C1 segment of cervical spinal cord (tissue), 14 donors: Measurements from ENCODE around the gene SMC4.
"Not testable (repeated sequence)": the region's sequence is repeated elsewhere in the genome, so short reads cannot be mapped to it uniquely, and the experiment has no call there.

Experiments used
- DNase-seq, 14 donors: peaks; one replicate each; lab custom pipeline; 2025; lab: John Stamatoyannopoulos, UW

Gene SMC4

DNA sequence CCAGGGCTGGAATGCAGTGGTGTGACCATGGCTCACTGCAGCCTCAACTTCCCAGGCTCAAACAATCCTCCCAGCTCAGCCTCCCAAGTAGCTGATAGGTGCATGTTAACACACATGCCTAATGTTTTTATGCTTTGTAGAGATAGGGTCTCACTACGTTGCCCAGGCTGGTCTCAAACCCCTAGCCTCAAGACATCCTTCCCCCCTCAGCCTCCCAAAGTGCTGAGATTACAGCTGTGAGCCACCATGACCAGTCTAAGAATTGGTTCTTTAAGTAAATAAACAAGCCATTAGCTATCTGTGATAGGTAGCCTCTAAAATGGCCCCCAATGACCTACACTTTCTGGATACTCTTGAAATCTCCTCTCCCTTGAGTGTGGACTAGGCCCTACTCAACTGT is 46.4 kb downstream of the SMC4 start:
- DNase-seq: no peak

DNA sequence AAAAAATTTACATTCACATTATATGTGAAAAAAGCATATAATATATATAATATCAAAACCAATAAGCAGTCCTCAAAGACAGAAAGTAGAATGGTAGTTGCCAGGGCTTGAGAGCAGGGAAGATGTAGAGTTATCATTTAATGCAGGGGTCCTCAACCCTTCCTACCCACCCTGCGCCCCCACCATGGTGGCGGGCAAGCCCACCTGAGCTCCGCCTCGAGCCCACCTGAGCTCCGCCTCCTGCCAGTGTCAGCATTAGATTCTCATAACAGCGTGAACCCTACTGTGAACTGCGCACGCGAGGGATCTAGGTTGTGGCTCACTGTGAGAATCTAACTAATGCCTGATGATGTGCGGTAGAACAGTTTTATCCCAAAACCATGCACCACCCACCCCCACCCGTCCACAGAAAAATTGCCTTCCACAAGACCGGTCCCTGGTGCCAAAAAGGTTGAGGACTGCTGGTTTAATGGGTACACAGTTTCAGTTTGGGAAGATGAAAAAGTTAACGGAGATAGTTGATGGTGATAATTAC is 47.1 kb downstream of the SMC4 start:
- DNase-seq: no peak

GRCh38 chr3:160447544-160447943 is 48.1 kb downstream of the SMC4 start:
- DNase-seq: no peak

DNA sequence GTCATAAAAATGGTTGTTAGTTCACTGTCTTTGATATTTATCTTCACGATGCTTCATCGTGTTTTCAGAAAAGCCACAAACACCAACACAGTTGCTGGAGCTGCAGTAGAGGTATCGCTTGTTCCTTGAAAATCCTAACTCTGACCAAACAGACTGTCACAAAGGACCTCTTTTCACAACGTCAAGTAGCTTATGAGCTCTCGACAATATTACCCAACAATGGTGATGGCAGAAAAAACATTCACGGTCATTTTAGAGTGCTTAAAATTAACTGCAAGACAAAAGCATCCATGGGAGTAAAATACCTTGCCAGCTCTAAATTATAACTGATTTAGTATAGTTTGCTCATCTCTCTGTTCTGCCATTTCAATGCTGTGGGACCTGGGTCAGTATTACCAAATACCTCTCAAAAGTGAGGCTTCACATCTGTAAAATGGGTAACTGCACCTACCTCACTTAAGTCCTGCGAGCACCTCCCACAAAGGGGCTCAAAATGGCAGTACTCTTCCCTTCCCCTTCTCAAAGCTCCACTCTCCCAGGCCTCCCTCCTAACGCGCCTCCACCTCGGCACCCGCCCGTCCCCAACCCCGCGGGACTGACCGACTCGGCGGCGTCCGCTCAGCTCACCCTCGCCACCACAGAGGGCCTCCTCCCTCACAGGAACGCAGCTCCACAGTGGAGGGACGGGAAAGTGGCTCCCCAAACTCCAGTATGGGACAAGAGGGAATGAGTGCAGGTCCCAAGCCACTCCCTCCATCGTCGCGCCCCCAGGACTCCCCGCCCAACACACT is 49.6 kb downstream of the SMC4 start:
- DNase-seq: peak in 5 of 14 donors; percentile 36 to 83 (median 75)

DNA sequence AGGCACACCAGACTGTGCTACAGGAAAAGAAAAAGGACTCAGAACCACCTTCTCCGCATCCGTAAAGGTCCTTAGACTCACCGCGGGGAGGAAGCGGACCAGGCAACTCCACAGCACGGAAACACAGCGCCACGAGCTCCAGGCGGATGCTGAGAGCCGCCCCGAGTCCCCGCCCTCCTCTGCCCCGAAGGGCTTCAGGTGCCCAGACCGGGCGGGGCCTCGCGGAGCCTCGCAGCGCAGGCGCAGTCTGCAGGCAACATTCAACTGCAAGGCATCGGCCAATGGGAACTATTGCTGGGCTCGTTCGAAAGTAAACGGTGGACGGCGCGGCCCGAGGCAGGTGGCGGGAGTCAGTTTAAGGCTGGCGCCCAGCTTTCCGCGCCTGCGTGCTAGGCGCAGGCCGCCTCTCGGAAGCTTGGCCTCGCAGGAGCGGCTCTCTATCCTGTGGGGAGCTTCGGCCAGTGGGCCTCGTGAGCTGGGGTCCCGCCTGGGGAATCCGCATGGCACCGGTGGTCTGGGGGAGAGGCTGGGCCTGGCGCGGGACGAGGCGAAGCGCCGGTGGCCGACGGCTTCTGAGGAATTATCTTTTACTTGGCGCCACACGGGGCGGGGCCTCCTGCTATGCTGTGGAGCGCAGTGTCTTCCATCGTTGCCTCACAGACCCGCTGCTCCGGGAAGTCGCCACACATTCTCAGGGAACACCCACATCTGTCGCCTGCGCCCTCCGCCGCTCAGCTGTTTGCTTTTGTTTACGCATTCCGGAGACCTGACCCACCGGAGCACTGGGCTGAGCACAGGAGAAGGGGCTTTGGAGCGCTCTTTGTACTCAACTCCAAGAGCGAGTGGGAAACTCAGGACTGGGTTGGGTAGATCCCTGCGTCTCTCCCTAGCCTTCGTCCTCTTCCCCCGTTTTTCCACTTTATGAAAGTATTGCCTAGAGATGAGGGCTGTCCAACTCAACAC is 50.5 kb downstream of the SMC4 start, which contains the start of gene TRIM59:
Gene TRIM59, minus strand, starts transcription at position 151 of the 963 bp plus-strand sequence. CDS start 10,603 bp downstream, outside the sequence.
- peak in 12 of 14 donors; percentile 19 to 83 (median 62) for DNase-seq

GRCh38 chr3:160450846-160451245 is 51.4 kb downstream of the SMC4 start:
- DNase-seq: no peak

DNA sequence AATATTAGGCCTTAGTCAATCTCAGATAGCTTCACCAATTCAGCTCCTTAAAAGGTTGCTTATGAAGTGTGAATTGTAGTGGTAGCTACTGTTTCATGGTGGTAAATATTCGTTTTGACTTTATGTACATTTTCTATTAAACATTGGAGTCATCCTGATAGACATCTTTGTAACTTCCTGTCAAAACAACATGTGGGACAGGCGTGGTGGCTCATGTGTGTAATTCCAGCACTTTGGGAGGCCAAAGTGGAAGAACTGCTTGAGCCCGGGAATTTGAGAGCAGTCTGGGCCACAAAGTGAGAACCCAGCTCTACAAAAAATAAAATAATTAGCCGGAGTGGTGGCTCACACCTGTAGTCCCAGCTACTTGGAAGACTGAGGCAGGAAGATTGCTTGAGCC is 52.2 kb downstream of the SMC4 start:
- DNase-seq: no peak

DNA sequence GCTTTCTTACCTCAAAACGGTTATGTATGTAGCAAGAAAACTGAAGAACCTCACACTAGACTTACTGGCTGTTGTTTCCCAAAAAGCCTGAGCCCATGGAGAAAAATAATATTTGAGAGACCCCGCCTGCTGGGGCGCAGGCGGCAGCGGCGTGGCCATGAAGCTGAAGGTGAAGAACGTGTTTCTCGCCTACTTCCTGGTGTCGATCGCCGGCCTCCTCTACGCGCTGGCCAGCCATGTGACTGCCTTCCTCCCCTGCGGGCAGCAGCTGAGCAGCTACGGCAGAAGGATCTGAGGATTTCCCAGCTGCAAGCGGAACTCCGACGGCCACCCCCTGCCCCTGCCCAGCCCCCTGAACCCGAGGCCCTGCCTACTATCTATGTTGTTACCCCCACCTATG is 52.8 kb downstream of the SMC4 start:
- DNase-seq: not testable (repeated sequence)

GRCh38 chr3:160454995-160455394 is 55.5 kb downstream of the SMC4 start:
- no peak for DNase-seq

DNA sequence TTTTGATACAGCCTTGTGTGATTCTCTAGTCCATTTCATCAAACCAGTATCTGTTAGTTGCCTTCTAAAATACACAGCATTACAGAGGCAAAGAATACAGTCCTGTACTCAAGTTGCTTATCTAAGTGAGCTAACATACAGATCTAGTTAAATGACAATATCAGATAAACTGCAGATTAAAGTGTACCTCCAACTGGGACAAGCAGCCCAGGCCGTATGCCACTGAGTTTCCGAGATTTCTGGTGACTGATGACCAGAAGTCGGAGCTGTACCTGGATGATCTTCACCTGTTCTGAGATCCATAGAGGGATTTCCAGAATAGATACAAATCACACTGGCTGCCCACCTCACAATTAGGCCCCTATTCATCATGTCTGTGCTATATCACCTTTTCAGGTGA is 56.4 kb downstream of the SMC4 start:
- DNase-seq: no peak

GRCh38 chr3:160458151-160458550 is 58.7 kb downstream of the SMC4 start:
- no peak for DNase-seq

DNA sequence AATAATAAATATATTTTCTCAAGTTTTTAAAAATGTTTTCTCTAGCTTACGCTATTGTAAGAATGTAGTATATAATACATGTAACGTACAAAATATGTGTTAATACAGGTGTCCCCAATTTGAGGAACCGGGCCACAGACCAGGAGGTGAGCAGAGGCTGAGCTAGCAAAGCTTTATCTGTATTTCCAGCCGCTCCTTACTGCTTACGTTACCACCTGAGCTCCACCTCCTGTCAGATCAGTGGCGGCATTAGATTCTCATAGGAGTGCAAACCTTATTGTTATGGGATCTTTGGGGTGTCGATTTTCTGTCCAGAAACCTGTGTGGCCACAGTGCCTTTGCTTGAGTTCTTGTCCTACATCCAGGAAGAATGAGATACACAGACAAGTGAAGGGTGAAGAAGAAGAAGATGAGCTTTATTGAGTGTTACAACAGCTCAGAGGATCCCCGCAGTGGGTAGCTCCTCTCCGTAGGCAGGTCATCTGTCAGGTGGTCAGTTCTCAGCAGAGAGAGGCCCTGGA is 60.1 kb downstream of the SMC4 start:
- no peak for DNase-seq

DNA sequence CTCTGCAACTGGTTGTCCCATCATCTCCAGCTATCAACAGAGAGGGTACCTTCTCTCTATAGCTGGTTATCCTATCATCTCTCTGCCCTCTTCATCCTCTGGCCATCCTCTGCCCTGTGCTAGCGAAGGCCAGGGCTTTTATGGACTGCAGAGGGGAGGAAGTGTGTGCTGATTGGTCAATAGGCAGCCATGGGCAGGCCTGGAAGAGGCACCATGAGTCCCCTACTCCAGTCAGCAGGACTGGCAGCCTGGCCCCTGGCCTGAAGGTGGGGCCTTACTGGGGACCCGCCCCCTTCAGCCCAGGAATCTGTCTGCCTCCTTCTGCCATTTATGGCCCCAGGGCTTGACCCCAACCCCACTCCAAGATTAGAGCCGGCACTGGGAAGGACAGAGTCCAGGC is 60.6 kb downstream of the SMC4 start:
- no peak for DNase-seq

- DNase-seq: peak in 9 of 14 donors; percentile 12 to 52 (median 39)
These were observed 64.9 kb downstream of the SMC4 start for GRCh38 chr3:160464321-160464720.

GRCh38 chr3:160464971-160465370 is 65.5 kb downstream of the SMC4 start:
- no peak for DNase-seq

- DNase-seq: no peak
These were observed 70.7 kb downstream of the SMC4 start for GRCh38 chr3:160470181-160470580.

DNA sequence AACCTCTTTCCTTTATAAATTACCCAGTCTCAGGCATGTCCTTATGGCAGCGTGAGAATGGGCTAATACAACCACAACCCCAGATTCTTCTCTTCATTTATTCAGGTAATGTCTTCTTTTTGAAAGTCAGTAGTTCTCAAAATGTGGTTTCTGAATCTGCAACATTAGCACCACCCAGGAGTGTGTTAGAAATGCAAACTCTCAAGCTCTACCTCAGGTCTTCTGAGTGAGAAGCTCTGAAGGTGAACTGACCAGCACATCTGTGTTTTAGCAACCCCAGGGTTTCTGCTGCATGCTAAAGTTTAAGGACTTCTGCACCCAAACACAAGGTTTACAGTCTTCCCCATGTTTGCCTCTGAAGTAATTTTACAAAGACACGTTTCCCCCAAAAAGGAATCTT is 72.4 kb downstream of the SMC4 start:
- DNase-seq: no peak

GRCh38 chr3:160472344-160472743 is 72.9 kb downstream of the SMC4 start:
- DNase-seq: no peak

- DNase-seq: no peak
These were observed 73.8 kb downstream of the SMC4 start for GRCh38 chr3:160473221-160473620.

DNA sequence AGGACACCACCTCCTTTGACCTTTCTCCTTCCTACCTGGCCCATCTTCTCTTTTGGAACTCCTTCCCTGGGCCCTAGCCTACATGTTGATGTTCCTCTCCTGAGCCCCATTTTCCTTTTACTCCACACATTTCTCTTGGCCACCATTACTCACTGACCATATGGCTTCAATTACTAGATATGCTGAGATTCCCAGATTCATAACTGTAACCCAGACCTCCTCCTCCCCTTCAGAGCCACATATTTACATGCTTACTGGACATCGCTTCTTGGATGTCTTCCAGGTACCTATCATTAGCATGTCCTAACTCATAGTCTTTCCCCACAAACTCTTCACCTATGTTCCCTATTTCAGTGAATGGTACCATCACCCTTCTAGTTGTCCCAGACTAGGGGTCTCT is 74.5 kb downstream of the SMC4 start:
- no peak for DNase-seq

DNA sequence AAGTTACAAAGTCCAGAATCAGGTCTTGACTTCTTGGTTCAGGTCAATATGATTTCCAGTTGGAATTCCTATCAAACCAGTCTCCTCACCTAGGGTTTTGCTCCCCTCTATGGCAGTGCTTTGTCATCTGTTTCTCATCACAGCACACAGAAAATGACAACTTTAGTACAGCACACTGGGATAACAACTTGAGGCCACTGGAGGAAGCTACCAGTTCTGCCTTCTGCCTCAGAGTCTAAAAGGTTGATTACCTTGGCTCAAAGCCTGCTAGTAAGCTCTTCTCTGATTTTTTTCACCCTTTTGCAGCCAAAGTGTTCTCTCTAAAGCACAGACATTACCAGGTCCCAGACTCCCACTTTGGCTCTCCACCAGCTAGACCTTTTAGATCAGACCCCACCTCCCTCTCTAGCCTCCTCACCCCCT is 75.0 kb downstream of the SMC4 start:
- DNase-seq: no peak

DNA sequence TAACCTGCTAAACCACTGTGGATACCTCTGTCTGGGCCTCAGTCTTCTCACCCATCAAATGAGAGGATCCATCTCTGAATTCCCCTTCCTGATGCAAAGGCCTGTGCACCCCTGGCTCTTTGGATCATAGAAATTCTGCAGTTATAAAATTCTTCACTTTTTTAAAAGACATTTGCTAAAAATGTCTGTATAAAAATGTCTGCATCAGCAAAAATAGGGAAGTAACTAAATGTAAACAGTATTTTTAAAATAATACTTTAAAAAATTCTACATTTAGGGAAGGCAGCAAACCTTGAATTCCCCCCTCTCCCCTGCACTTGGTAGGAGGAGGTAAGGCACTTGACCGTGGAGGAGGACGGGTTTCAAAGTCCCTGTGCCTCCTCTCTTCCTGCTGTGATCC is 75.7 kb downstream of the SMC4 start:
- DNase-seq: no peak
